H1 (cell line): ENCODE data around the gene PPFIA4. TPM values are rescaled to one million over a fixed set of nuclear protein-coding genes. Genes with fewer than 3 reads are reported as not detected.

Experiments used
- CTCF ChIA-PET: fragments of 300-600 bp; sonication (Branson Sonifier 250); formaldehyde crosslinking; loops from one replicate; lab custom pipeline; 2021; ENCODE audit not compliant: partially characterized antibody; lab: Charles Lee
- POLR2A ChIA-PET: fragments of 300-600 bp; sonication (Branson Sonifier 250); formaldehyde crosslinking; loops from one replicate; lab custom pipeline; 2021; ENCODE audit warnings: inconsistent platforms; ENCODE audit not compliant: partially characterized antibody; lab: Charles Lee
- DNase-seq, 2 experiments: peaks; one replicate each; pipeline versions ENCODE4 v3.0.0 to v3.0.0-alpha.2; 2010 to 2022; ENCODE audit warnings: low spot score in 2 of 2, low read depth in 1 of 2, mixed read lengths in 1 of 2
- FAIRE-seq: peaks from 2 replicates; lab custom pipeline; 2011; peaks lifted over from hg19 to GRCh38; lab: Jason Lieb, UNC
- H2AFZ ChIP-seq: 2 replicates; pipeline ENCODE4 v1.8.1; 2012; ENCODE audit warnings: low read length, inconsistent platforms
- H2AK5ac ChIP-seq: 2 replicates; pipeline ENCODE4 v1.6.1; 2013; ENCODE audit warnings: low read depth, low read length
- H2BK120ac ChIP-seq: replicated peaks from 2 replicates; pipeline ENCODE3; 2013; ENCODE audit warnings: low read depth, low read length, inconsistent platforms
- H2BK12ac ChIP-seq: 2 replicates; pipeline ENCODE4 v1.6.1; 2013; ENCODE audit warnings: low read depth, low read length
- H2BK15ac ChIP-seq: 2 replicates; pipeline ENCODE4 v1.6.1; 2013; ENCODE audit warnings: low read length
- H2BK20ac ChIP-seq: 2 replicates; pipeline ENCODE4 v1.6.1; 2013; ENCODE audit warnings: low read length
- H2BK5ac ChIP-seq: 2 replicates; pipeline ENCODE4 v1.6.1; 2013; ENCODE audit warnings: low read depth, low read length
- H3K14ac ChIP-seq: 2 replicates; pipeline ENCODE4 v1.6.1; 2013; ENCODE audit warnings: inconsistent platforms; ENCODE audit not compliant: insufficient read length
- H3K18ac ChIP-seq: 2 replicates; pipeline ENCODE4 v1.6.1; 2013; ENCODE audit warnings: low read length; ENCODE audit errors: extremely low read depth
- H3K23ac ChIP-seq: 2 replicates; pipeline ENCODE4 v1.6.1; 2013; ENCODE audit warnings: inconsistent platforms; ENCODE audit not compliant: insufficient read length
- H3K23me2 ChIP-seq: 2 replicates; pipeline ENCODE4 v1.6.1; 2013; ENCODE audit warnings: low read depth, low read length
- H3K27ac ChIP-seq: 2 replicates; pipeline ENCODE4 v1.6.1; 2011; ENCODE audit warnings: low read depth, low read length, inconsistent platforms
- H3K27me3 ChIP-seq, 4 experiments: replicated peaks in 1 of 4; 1 replicate in 1 of 4; 2 replicates in 3 of 4; pipeline versions ENCODE4 v1.6.1 to v1.8.1; 2011 to 2013; ENCODE audit warnings: low read length in 3 of 4, mild to moderate bottlenecking in 3 of 4, inconsistent platforms in 2 of 4, mixed read lengths in 2 of 4, moderate library complexity in 1 of 4; ENCODE audit not compliant: control insufficient read depth in 3 of 4, insufficient read depth in 3 of 4; ENCODE audit errors: extremely low read depth in 1 of 4
- H3K36me3 ChIP-seq, 4 experiments: 2 replicates each; pipeline versions ENCODE4 v1.6.1 to v1.8.1; 2011 to 2013; ENCODE audit warnings: mild to moderate bottlenecking in 4 of 4, low read length in 3 of 4, moderate library complexity in 2 of 4, control low read depth in 1 of 4, inconsistent platforms in 1 of 4; ENCODE audit not compliant: insufficient read depth in 4 of 4, control insufficient read depth in 2 of 4
- H3K4ac ChIP-seq: replicated peaks from 2 replicates; pipeline ENCODE3; 2013; ENCODE audit warnings: low read length, low read depth, mixed read lengths, inconsistent platforms; ENCODE audit not compliant: insufficient read length
- H3K4me1 ChIP-seq, 4 experiments: replicated peaks in 1 of 4; 1 replicate in 1 of 4; 2 replicates in 3 of 4; pipeline versions ENCODE4 v1.6.1 to v1.8.1; 2011 to 2013; ENCODE audit warnings: low read length in 3 of 4, inconsistent platforms in 2 of 4, mixed read lengths in 1 of 4; ENCODE audit not compliant: insufficient read depth in 4 of 4, control insufficient read depth in 3 of 4
- H3K4me2 ChIP-seq, 2 experiments: 2 replicates each; pipeline versions ENCODE4 v1.6.1 to v1.8.1; 2011 to 2013; ENCODE audit warnings: low read depth in 2 of 2, low read length in 2 of 2, control low read depth in 1 of 2, inconsistent platforms in 1 of 2, mild to moderate bottlenecking in 1 of 2; ENCODE audit not compliant: insufficient read depth in 1 of 2
- H3K4me3 ChIP-seq, 4 experiments: fragments of 200-600, 300-600 bp in 1 of 4; sonication (generic), shearing (Covaris generic), sonication (Bioruptor Twin) in 1 of 4; 2 replicates each; pipeline versions ENCODE4 v1.5.1 to v1.8.1; 2011 to 2016; ENCODE audit warnings: low read length in 4 of 4, low read depth in 3 of 4, control low read depth in 2 of 4, inconsistent platforms in 2 of 4, mild to moderate bottlenecking in 2 of 4, mixed read lengths in 1 of 4, moderate library complexity in 1 of 4; ENCODE audit not compliant: insufficient read depth in 2 of 4; ENCODE audit errors: extremely low read depth in 1 of 4
- H3K56ac ChIP-seq: replicated peaks from 2 replicates; pipeline ENCODE3; 2013; ENCODE audit warnings: low read depth, mild to moderate bottlenecking, mixed read lengths, low read length, inconsistent platforms; ENCODE audit not compliant: insufficient read length
- H3K79me1 ChIP-seq: 2 replicates; pipeline ENCODE4 v1.6.1; 2013; ENCODE audit warnings: low read depth, low read length, control low read depth
- H3K79me2 ChIP-seq, 2 experiments: 2 replicates each; pipeline versions ENCODE4 v1.6.1 to v1.8.1; 2012 to 2013; ENCODE audit warnings: low read length in 2 of 2, mild to moderate bottlenecking in 2 of 2, inconsistent platforms in 1 of 2; ENCODE audit not compliant: insufficient read depth in 2 of 2, control insufficient read depth in 1 of 2
- H3K9ac ChIP-seq, 4 experiments: replicated peaks in 1 of 4; 1 replicate in 1 of 4; 2 replicates in 3 of 4; pipeline versions ENCODE4 v1.6.1 to v1.8.1; 2011 to 2013; ENCODE audit warnings: low read depth in 3 of 4, low read length in 3 of 4, control low read depth in 2 of 4, mild to moderate bottlenecking in 2 of 4, moderate library complexity in 2 of 4, inconsistent platforms in 1 of 4; ENCODE audit errors: extremely low read depth in 1 of 4
- H3K9me3 ChIP-seq, 2 experiments: 2 replicates each; pipeline versions ENCODE4 v1.6.1 to v1.8.1; 2012 to 2013; ENCODE audit warnings: mild to moderate bottlenecking in 2 of 2, moderate library complexity in 2 of 2, control low read depth in 1 of 2, inconsistent platforms in 1 of 2, low read depth in 1 of 2, low read length in 1 of 2, mixed read lengths in 1 of 2; ENCODE audit not compliant: insufficient read depth in 2 of 2
- H4K20me1 ChIP-seq, 2 experiments: replicated peaks in 1 of 2; 2 replicates each; pipeline versions ENCODE3 to v1.8.1; 2011 to 2013; ENCODE audit warnings: inconsistent platforms in 2 of 2, low read length in 2 of 2, mild to moderate bottlenecking in 1 of 2; ENCODE audit not compliant: insufficient read depth in 2 of 2, control insufficient read depth in 1 of 2
- H4K5ac ChIP-seq: 2 replicates; pipeline ENCODE4 v1.6.1; 2013; ENCODE audit warnings: low read length, low read depth, mixed read lengths, inconsistent platforms; ENCODE audit not compliant: insufficient read length
- H4K8ac ChIP-seq: 2 replicates; pipeline ENCODE4 v1.8.0; 2013; ENCODE audit warnings: mild to moderate bottlenecking, moderate library complexity, low read length, inconsistent platforms; ENCODE audit not compliant: insufficient read depth; ENCODE audit errors: extremely low read depth
- H4K91ac ChIP-seq: replicated peaks from 2 replicates; pipeline ENCODE3; 2013; ENCODE audit warnings: low read length, mixed read lengths, inconsistent platforms; ENCODE audit not compliant: insufficient read length
- EZH2 ChIP-seq: fragments of 200-600 bp; sonication (generic); IDR thresholded peaks from 2 replicates; pipeline ENCODE4 v1.7.1; 2012; ENCODE audit warnings: low read depth, mild to moderate bottlenecking, moderate library complexity, low read length, inconsistent platforms; ENCODE audit not compliant: severe bottlenecking
- GTF2F1 ChIP-seq: IDR thresholded peaks from 2 replicates; pipeline ENCODE4 v1.6.1; 2012; ENCODE audit warnings: low read depth, low read length, improper control_type of control experiment, borderline replicate concordance
- MAX ChIP-seq: IDR thresholded peaks from 2 replicates; pipeline ENCODE4 v1.6.1; 2012; ENCODE audit warnings: inconsistent platforms
- SIN3A ChIP-seq, 2 experiments: IDR thresholded peaks in 1 of 2; conservative IDR thresholded peaks in 1 of 2; 2 replicates each; pipeline ENCODE4 v1.6.1; 2011 to 2012; ENCODE audit warnings: low read length in 2 of 2, improper control_type of control experiment in 1 of 2, low read depth in 1 of 2, mild to moderate bottlenecking in 1 of 2
- WGBS, 2 experiments: shearing (Covaris generic) in 1 of 2; methylation state at CpG; one replicate each; pipeline versions ENCODE4 v1.1.6 to v1.1.7; 2013 to 2015; ENCODE audit warnings: low lambda C conversion rate in 2 of 2, mixed read lengths in 2 of 2, inconsistent platforms in 1 of 2, low coverage in 1 of 2, missing lambda C conversion rate in 1 of 2; ENCODE audit not compliant: insufficient replicate concordance in 2 of 2, insufficient coverage in 1 of 2, insufficient read length in 1 of 2; ENCODE audit errors: extremely low coverage in 1 of 2, missing lambda C conversion rate in 1 of 2; 5-methylcytosine and 5-hydroxymethylcytosine counted together
- polyA plus RNA-seq, 7 experiments: library from polyadenylated mRNA; depleted of rRNA in 3 of 7; stranded (reverse) in 5 of 7; unstranded in 2 of 7; fragments of >200 nt in 5 of 7; fragments of 200-250 nt in 2 of 7; gene quantifications; 1 replicate in 5 of 7; 2 replicates in 1 of 7; 4 replicates in 1 of 7; pipeline versions ENCODE4 v1.2.1 to v1.2.3, GENCODE V29; 2011 to 2013; ENCODE audit warnings: missing spikeins in 2 of 7, mixed read lengths in 2 of 7
- total RNA-seq: library from RNA; stranded (reverse); fragmentation: NEBNext Ultra II Directional; extraction: Animal tissue kit (Norgen Biotek cat#: 25700); gene quantifications from 2 replicates; pipeline ENCODE4 v1.2.1, GENCODE V29; 2021

Gene PPFIA4
- total and polyA plus RNA-seq, 2 of the 8 experiments (the other 6 are each of a cell fraction or from before 2014, with no cell fraction given): 9.0 to 9.9 TPM

GRCh38 chr1:203093754-203094410, 67.6 kb downstream of the PPFIA4 start:
- FAIRE-seq: no peak
- Histone ChIP-seq H2AK5ac (no peak overlapping the region), H2BK15ac (no peak overlapping the region), H3K9ac (no peak overlapping the region), H3K14ac (no peak overlapping the region), H3K18ac (no peak overlapping the region), H2BK5ac (no peak overlapping the region), H3K79me1 (no peaks in the 10 kb centered on the region), H2AFZ (no peak overlapping the region), H3K36me3 (no peaks in the 10 kb centered on the region), H3K56ac (no peak overlapping the region), H3K23me2 (peaks cover 1% of the 10 kb centered on the region; the same call in 1 of the 2 replicates), H3K23ac (no peak overlapping the region), H4K5ac (no peak overlapping the region), H3K4ac (no peak overlapping the region), H4K91ac (no peak overlapping the region), H3K79me2 (no peaks in the 10 kb centered on the region), H3K27ac (no peak overlapping the region), H4K8ac (no peak overlapping the region), H3K4me1 (peaks cover 0 to 3% (median 0%) of the 10 kb centered on the region in 4 experiments; a peak in 1 of 7 replicates), H3K4me3 (no peak overlapping the region), H2BK120ac (no peak overlapping the region), H3K9me3 (peaks cover 3 to 16% of the 10 kb centered on the region in 2 experiments; a peak in 2 of 4 replicates), H2BK20ac (no peak overlapping the region), H3K4me2 (no peak overlapping the region), H3K27me3 (no peaks in the 10 kb centered on the region), H2BK12ac (no peak overlapping the region), H4K20me1 (no peaks in the 10 kb centered on the region)
- no peak for DNase-seq
- no peak for TF ChIP-seq SIN3A (conservative IDR thresholded peaks at IDR 0.05 in 1 of 2, IDR thresholded peaks at IDR 0.05 in 1 of 2; ENCODE audit: low read depth in 1 of 2, low read length in 2 of 2)
- no peak for TF ChIP-seq EZH2
- no peak for TF ChIP-seq MAX
- no peak for TF ChIP-seq GTF2F1
- WGBS, 2 experiments: 75% methylated on average over 1 of the region's 1 CpG; no CpG with 5 or more reads in 1 of the 2 experiments
- ChIA-PET CTCF (interaction anchor here (0.6 to 4.0 kb wide), 4 partner anchors 9 to 173 kb away, joined by 3 to 13 read pairs (median 6); no protein-coding TSS in a partner anchor), POLR2A (interaction anchor here (0.7 kb wide), 1 partner anchor 10 kb away, joined by 3 read pairs; no protein-coding TSS in a partner anchor)
